CD4-positive, alpha-beta T cell treated with Interleukin-21 for 1 hour (primary cell): ENCODE data around the gene FGF3.
"Not testable (repeated sequence)": the region's sequence is repeated elsewhere in the genome, so short reads cannot be mapped to it uniquely, and the experiment has no call there.

Experiments
- DNase-seq: peaks from one replicate; pipeline ENCODE4 v3.0.0-alpha.2; 2020

Gene FGF3

GRCh38 chr11:69801513-69802335 is 17.5 kb downstream of the FGF3 start:
- peak; percentile 22 for DNase-seq

- no peak for DNase-seq
Observed at GRCh38 chr11:69800278-69800677, 18.9 kb downstream of the FGF3 start.

GRCh38 chr11:69799582-69799981 is 19.6 kb downstream of the FGF3 start:
- DNase-seq, result no peak

- no peak for DNase-seq
Observed at GRCh38 chr11:69799097-69799496, 20.1 kb downstream of the FGF3 start.

GRCh38 chr11:69797737-69798528 is 21.3 kb downstream of the FGF3 start:
- DNase-seq, result no peak

- no peak for DNase-seq
Observed at GRCh38 chr11:69797156-69797555, 22.1 kb downstream of the FGF3 start.

GRCh38 chr11:69796063-69796462 is 23.2 kb downstream of the FGF3 start:
- no peak for DNase-seq

GRCh38 chr11:69791276-69792180 is 27.7 kb downstream of the FGF3 start:
- DNase-seq, result no peak

GRCh38 chr11:69788956-69789355 is 30.3 kb downstream of the FGF3 start:
- DNase-seq, result no peak

GRCh38 chr11:69787906-69788305 is 31.3 kb downstream of the FGF3 start:
- DNase-seq, result no peak

- no peak for DNase-seq
Observed at GRCh38 chr11:69787457-69787856, 31.8 kb downstream of the FGF3 start.

- no peak for DNase-seq
Observed at GRCh38 chr11:69781241-69781640, 38.0 kb downstream of the FGF3 start.

- no peak for DNase-seq
Observed at GRCh38 chr11:69778373-69778772, 40.8 kb downstream of the FGF3 start.

- DNase-seq, result no peak
Observed at GRCh38 chr11:69775163-69775755, 44.0 kb downstream of the FGF3 start, which contains the start of gene FGF4. FGF4 (minus strand) TSS chr11:69775341; CDS start chr11:69775084, 257 bp downstream.

- DNase-seq, result no peak
Observed at GRCh38 chr11:69774354-69775162, 44.7 kb downstream of the FGF3 start.

GRCh38 chr11:69773626-69774353 is 45.4 kb downstream of the FGF3 start:
- DNase-seq, result no peak

GRCh38 chr11:69771466-69771865 is 47.8 kb downstream of the FGF3 start:
- no peak for DNase-seq

GRCh38 chr11:69770540-69770939 is 48.7 kb downstream of the FGF3 start:
- no peak for DNase-seq

GRCh38 chr11:69765498-69765995 is 53.7 kb downstream of the FGF3 start:
- no peak for DNase-seq

- not testable (repeated sequence) for DNase-seq
Observed at GRCh38 chr11:69764918-69765317, 54.3 kb downstream of the FGF3 start.

GRCh38 chr11:69760319-69760718 is 58.9 kb downstream of the FGF3 start:
- no peak for DNase-seq
